Right renal cortex interstitium (tissue), 3 donors: ENCODE data around the gene MBD3L3. TPM values are rescaled to one million over a fixed set of nuclear protein-coding genes. Genes with fewer than 3 reads are reported as not detected.

ENCODE experiments used
- polyA plus RNA-seq, 3 donors: library from polyadenylated mRNA; unstranded; fragments of 120-200 nt; gene quantifications; one replicate each; pipeline ENCODE4 v1.2.1, GENCODE V29; 2013; ENCODE audit not compliant: insufficient read length in 3 of 3

MBD3L3 gene
- polyA plus RNA-seq, 3 donors, result not detected

Other genes with a start within 250 kb of the MBD3L3 start
- gene ADGRE1, start 171.1 kb downstream of the MBD3L3 start, polyA plus RNA-seq, result under 1 TPM; 0.04 to 0.31 (median 0.14) TPM
- gene MBD3L2B, start 37.2 kb downstream of the MBD3L3 start, polyA plus RNA-seq, result not detected
- not detected for gene MBD3L5, start 28.1 kb downstream of the MBD3L3 start, polyA plus RNA-seq
- gene MBD3L4, start 18.5 kb downstream of the MBD3L3 start, polyA plus RNA-seq, result not detected
- gene MBD3L2, start 9.4 kb downstream of the MBD3L3 start, polyA plus RNA-seq, result not detected
- gene ZNF557, start 11.0 kb upstream of the MBD3L3 start, polyA plus RNA-seq, result 1 to 10 TPM; 8.2 to 8.5 (median 8.5) TPM
- gene INSR, start 235.7 kb upstream of the MBD3L3 start, polyA plus RNA-seq, result 10 to 100 TPM; 24.8 to 29.2 (median 26.4) TPM